GM21367 (cell line): ENCODE results near the gene CORO1A.
"Not testable (repeated sequence)": the region's sequence is repeated elsewhere in the genome, so short reads cannot be mapped to it uniquely, and the experiment has no call there.

Source experiments
- ATAC-seq: cut with Tn5 transposase; IDR thresholded peaks from one replicate; pipeline ENCODE4 v1.9.1; 2021; ENCODE audit not compliant: unreplicated experiment

Gene CORO1A

DNA sequence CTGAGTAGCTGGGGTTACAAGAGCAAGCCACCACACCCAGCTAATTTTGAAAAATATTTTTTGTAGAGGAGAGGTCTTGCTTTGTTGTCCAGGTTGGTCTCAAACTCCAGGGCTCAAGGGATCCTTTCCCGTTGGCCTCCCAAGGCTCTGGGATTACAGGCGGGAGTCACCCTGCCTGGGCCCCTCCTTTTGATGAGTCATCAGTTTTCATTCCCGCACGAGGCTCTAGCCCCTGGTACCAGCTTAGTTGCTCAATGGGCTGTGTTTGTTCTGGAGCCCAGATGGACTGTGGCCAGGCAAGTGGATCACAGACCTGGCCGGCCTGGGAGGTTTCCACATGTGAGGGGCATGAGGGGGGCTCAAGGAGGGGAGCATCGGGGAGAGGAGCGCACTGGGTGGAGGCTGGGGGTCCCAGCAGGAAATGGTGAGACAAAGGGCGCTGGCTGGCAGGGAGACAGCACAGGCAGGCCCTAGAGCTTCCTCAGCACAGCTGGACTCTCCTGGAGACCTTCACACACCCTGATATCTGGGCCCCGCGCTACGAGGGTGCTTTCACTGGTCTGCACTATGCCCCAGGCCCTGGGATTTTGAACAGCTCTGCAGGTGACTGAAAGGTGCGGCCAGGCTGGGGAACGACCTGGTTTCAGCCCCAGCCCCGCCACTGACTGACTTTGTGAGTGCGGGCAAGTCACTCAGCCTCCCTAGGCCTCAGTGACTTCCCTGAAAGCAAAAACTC is 16.4 kb downstream of the CORO1A start:
- not testable (repeated sequence) for ATAC-seq

DNA sequence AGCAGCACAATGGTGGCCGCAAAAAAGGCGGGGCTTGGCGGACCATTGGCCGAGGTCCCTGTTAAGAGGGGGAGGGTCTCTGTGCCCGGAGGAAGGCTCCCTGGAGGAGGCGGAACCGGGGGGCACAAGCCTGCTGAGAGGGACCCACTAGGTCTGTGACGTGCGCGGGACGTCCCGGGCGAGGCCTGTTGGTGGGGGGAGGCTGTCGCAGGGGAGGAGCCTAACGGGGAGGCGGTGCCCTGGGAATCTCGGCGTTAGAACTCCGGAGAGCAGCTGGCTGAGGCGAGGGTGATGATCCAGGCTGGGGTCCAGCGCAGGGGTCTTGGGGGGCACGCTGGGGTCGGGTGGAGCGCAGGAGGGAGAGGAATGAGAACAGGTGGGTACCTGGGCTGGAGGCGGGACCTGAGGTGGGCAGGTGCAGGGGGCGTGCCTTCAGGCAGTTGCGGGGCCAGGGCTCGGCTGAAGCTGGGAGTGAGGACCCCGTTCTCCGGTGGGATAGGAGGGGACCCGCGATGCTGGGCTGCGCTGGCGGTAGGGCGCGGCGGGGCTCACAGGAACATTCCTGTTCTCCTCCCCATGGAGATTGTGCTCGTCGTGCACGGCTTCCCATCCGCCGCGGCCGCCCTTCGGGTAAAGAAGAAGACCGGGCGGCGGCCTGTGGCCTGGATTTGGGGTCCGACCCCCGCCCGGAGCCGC is 22.3 kb downstream of the CORO1A start:
- ATAC-seq = not testable (repeated sequence)

DNA sequence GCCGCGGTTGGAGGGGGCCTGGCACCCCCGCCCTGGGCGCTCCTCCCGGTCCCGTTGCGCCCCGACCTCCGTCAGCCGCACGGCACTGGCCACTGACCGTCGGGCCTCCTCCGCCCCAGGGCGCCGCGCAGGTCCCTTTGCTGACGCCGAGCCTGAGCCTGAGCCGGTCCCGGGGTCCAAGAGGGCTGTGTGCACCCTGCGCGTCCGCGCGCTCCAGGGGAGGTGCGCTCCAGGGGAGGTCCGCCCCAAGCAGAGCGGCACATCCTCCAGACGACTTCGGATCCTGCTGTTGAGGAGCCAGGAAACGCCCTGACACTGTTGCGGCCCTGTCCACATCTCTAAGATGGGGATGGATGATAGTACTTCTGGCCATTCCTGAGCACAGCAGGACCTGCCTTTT is 22.9 kb downstream of the CORO1A start:
- not testable (repeated sequence) for ATAC-seq

DNA sequence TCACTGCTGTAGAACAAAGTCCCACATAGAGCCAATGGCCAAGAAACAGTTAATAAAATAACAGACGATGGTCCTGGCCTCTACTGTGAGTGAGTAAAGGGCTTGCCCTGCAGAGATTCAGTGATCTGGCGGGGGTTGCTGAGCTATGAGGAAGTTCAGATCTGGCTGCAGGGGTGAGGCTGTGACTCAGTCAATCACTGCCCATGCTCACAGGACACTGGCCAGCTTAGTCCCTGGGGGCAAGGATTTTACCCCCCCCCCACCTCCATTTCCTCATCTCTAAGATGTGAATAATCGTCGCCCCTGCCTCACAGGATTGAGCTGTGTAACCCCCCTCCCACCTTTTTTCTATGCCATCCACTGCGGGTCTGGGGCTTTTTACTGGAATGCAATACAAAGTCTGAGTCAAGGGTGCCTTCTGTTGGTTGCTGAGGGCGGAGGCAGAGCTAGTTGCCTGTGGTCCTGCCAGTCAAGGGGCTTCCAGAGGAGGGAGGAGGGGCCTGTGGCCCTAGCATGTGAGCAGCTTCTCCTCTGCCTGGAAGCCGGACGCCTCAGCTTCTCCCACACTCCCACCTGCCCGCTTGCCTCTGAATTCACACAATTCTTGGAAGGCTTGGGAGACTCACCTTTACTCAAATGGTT is 23.8 kb downstream of the CORO1A start:
- not testable (repeated sequence) for ATAC-seq

DNA sequence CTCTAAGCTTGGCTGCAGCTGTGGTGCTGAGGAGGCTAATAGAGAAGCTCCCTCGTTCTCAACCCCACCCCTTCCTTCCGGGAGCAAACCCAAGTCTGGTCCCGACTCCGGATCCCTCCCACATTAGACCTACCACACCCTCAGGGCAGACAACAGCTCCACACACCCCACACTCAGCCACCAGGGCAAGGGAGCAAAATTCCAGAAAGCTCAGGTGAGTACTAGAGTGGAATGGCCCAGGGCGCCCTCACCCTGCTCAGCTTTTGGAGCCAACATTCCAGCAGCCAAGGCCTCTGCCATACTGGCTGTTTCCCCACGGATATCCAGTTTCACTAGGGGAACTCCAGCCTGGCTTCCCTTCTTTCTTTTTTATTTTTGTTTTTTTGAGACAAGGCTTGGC is 25.6 kb downstream of the CORO1A start:
- not testable (repeated sequence) for ATAC-seq

DNA sequence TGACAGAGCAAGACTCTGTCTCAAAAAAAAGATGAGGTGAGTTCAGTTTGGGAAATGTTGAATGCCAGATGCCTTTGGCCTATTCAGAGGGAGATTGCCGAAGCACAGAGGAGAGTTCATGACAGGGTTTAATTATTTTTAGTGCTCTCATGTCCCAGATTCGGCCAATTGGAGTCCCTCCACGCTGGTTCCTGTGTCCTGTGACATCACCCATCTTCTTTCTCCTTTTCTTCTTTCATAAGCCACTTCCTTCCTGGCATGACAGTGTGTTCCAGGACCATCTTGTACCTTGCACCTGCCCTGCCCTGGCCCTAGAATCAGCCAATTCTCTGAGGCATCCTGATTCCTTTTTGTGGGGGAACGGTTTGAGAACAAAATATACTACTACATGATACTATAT is 28.0 kb downstream of the CORO1A start:
- ATAC-seq = not testable (repeated sequence)

DNA sequence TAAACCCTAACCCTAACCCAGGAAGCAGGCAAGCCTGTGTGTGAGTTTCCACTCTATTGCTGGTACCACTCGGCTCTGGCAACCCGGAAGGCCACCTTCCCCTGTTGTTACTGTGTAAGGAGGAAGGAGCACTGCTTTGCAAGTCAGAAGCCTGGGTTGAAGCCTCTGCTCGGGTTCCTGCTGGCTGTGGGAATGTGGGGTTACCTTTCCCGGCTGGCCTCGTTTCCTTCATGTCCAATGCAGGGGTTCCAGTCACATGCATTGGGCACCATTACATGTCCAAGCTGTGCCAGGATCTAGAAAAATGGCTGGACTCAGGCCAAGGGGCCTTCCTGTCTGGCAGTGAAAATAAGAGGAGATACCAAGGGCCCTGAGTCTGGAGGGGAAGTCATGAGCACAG is 33.7 kb downstream of the CORO1A start:
- ATAC-seq = not testable (repeated sequence)
